Ishikawa (cell line): ENCODE measurements around the gene HMBS.

Experiments
- CEBPB ChIP-seq: IDR thresholded peaks from 2 replicates; pipeline ENCODE4 v1.6.1; 2012
- CREB1 ChIP-seq: IDR thresholded peaks from 2 replicates; pipeline ENCODE4 v1.6.1; 2012; ENCODE audit warnings: low read depth
- EGR1 ChIP-seq: IDR thresholded peaks from 2 replicates; pipeline ENCODE4 v1.6.1; 2012
- EP300 ChIP-seq: IDR thresholded peaks from 2 replicates; pipeline ENCODE4 v1.6.1; 2012; ENCODE audit warnings: borderline replicate concordance
- FOXM1 ChIP-seq: IDR thresholded peaks from 2 replicates; pipeline ENCODE4 v1.6.1; 2012; ENCODE audit warnings: low read depth, borderline replicate concordance
- NFIC ChIP-seq: IDR thresholded peaks from 2 replicates; pipeline ENCODE4 v1.6.1; 2012
- RAD21 ChIP-seq: IDR thresholded peaks from 2 replicates; pipeline ENCODE4 v1.6.1; 2012; ENCODE audit warnings: low read depth
- TAF1 ChIP-seq: IDR thresholded peaks from 2 replicates; pipeline ENCODE4 v1.6.1; 2012; ENCODE audit warnings: low read depth, mild to moderate bottlenecking
- TCF12 ChIP-seq: IDR thresholded peaks from 2 replicates; pipeline ENCODE4 v1.6.1; 2012; ENCODE audit warnings: low read depth
- TEAD4 ChIP-seq: IDR thresholded peaks from 2 replicates; pipeline ENCODE4 v1.6.1; 2012
- YY1 ChIP-seq: IDR thresholded peaks from 2 replicates; pipeline ENCODE4 v1.6.1; 2012; ENCODE audit warnings: low read depth
- ZBTB7A ChIP-seq: IDR thresholded peaks from 2 replicates; pipeline ENCODE4 v1.6.1; 2012; ENCODE audit warnings: low read depth
- TF ChIP-seq, protein P1 (sequence below): IDR thresholded peaks from 2 replicates; pipeline ENCODE4 v1.6.1; 2012
- TF ChIP-seq, protein P2 (sequence below): IDR thresholded peaks from 2 replicates; pipeline ENCODE4 v1.6.1; 2012; ENCODE audit warnings: low read depth, mild to moderate bottlenecking
- TF ChIP-seq, protein P3 (sequence below): IDR thresholded peaks from 2 replicates; pipeline ENCODE4 v1.6.1; 2012

Gene HMBS

DNA sequence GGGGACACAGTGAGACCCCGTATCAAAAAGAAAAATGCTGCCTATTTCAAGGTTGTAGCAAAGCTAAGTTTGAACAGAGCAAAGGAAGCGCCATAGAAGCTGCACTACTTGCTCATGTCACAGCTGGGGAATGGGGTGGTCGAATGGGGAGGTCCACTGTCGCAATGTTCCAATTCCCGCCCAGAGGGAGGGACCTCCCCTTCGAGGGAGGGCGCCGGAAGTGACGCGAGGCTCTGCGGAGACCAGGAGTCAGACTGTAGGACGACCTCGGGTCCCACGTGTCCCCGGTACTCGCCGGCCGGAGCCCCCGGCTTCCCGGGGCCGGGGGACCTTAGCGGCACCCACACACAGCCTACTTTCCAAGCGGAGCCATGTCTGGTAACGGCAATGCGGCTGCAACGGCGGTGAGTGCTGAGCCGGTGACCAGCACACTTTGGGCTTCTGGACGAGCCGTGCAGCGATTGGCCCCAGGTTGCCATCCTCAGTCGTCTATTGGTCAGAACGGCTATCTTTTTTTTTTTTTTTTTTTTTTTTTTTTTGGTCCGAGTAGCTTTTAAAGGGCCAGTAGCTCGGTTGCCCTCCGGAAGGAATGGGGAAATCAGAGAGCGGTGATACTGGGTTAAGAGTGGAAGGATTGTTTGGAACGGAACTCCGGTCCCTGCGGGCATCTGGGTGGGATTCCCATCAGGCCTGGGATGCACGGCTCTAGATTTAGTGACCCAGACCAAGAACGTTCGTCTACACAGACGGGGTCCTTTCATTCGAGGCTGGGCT lies at the start of gene HMBS:
Gene HMBS, plus strand, starts transcription at position 219 of the 774 bp plus-strand sequence. Its CDS starts 153 bp downstream, at position 372.
- TF ChIP-seq TAF1 (peak; percentile 74), CEBPB (peak; percentile 90), TCF12 (peak; percentile 64; the same call in 1 of the 2 replicates), CREB1 (peak; percentile 82), TEAD4 (0 out of 2 replicates have a peak, but pooled peaks have one; percentile 36), YY1 (no peak; the same call in 1 of the 2 replicates)
- TF ChIP-seq, protein P1, sequence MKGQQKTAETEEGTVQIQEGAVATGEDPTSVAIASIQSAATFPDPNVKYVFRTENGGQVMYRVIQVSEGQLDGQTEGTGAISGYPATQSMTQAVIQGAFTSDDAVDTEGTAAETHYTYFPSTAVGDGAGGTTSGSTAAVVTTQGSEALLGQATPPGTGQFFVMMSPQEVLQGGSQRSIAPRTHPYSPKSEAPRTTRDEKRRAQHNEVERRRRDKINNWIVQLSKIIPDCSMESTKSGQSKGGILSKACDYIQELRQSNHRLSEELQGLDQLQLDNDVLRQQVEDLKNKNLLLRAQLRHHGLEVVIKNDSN, result peak; percentile 70
- TF ChIP-seq, protein P2, sequence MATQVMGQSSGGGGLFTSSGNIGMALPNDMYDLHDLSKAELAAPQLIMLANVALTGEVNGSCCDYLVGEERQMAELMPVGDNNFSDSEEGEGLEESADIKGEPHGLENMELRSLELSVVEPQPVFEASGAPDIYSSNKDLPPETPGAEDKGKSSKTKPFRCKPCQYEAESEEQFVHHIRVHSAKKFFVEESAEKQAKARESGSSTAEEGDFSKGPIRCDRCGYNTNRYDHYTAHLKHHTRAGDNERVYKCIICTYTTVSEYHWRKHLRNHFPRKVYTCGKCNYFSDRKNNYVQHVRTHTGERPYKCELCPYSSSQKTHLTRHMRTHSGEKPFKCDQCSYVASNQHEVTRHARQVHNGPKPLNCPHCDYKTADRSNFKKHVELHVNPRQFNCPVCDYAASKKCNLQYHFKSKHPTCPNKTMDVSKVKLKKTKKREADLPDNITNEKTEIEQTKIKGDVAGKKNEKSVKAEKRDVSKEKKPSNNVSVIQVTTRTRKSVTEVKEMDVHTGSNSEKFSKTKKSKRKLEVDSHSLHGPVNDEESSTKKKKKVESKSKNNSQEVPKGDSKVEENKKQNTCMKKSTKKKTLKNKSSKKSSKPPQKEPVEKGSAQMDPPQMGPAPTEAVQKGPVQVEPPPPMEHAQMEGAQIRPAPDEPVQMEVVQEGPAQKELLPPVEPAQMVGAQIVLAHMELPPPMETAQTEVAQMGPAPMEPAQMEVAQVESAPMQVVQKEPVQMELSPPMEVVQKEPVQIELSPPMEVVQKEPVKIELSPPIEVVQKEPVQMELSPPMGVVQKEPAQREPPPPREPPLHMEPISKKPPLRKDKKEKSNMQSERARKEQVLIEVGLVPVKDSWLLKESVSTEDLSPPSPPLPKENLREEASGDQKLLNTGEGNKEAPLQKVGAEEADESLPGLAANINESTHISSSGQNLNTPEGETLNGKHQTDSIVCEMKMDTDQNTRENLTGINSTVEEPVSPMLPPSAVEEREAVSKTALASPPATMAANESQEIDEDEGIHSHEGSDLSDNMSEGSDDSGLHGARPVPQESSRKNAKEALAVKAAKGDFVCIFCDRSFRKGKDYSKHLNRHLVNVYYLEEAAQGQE, result no peak
- TF ChIP-seq, protein P3, sequence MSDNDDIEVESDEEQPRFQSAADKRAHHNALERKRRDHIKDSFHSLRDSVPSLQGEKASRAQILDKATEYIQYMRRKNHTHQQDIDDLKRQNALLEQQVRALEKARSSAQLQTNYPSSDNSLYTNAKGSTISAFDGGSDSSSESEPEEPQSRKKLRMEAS, result peak; percentile 92

DNA sequence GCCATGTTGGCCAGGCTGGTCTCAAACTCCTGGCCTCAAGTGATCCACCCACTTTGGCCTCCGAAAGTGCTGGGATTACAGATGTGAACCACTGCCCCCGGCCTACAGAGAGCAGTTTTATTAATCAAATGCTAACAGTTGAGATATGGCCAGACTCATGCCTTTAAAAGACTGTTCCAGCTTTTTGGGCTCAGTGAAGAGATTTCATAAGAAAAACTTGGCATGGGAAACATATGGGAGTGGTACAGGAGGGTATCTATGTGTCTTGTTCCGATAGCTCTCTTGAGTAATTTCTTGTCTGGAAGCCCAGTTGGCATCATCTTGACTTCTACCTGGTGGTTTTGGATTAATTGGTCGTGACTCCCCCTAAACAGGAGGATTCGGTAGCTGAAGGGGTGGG lies 45.8 kb upstream of the HMBS start:
- TF ChIP-seq YY1, result no peak

DNA sequence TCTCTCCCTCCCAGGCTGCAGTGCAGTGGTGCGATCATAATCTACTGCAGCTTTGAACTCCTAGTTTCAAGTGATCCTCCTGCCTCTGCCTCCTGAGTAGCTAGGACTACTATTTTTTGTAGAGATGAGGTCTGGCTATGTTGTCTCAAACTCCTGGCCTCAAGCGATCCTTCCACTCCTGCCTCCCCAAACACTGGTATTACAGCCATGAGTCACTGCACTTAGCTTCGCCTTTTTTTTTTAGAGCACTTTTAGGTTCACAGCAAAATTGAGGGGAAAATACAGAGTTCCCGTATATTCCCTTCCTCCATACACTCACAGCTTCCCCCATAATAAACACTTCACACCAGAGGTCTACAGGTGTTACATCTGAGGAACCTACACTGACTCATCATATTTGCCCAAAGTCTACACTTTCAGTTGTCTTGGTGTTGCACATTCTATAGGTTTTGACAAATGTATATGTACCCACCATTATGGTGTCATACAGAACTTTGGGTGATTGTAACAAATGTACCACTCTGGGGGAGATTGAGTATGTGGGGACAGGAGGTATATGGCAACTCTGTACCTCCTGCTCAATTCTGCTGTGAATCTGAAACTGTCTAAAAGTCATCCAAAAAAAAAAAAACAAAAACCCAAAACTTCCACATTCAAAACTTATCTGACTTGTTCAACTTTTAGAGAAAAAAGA lies 42.7 kb upstream of the HMBS start:
- TF ChIP-seq, protein P1, result no peak
- TF ChIP-seq RAD21 (no peak), CREB1 (no peak), TAF1 (no peak), EGR1 (no peak)

DNA sequence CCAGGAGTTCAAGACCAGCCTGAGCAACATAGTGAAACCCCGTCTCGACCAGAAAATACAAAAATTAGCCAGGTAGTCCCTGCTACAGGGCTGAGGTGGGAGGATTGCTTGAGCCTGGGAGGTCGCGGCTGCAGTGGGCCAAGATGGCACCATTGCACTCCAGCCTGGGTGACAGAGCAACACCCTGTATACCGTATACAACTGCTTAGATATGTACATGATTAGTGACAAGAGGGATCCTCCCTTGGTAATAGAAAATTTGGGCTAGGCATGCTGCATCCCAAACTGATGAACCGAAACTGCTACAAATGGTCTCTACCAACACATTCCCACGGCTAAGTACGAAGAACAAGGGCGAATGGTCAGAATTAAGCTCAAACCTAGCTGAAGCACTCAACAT lies 41.8 kb upstream of the HMBS start:
- TF ChIP-seq TAF1 (no peak), TEAD4 (no peak), CREB1 (no peak), RAD21 (no peak), YY1 (no peak), CEBPB (no peak), ZBTB7A (no peak), NFIC (no peak), TCF12 (no peak), FOXM1 (no peak)
- TF ChIP-seq, protein P2, result no peak

DNA sequence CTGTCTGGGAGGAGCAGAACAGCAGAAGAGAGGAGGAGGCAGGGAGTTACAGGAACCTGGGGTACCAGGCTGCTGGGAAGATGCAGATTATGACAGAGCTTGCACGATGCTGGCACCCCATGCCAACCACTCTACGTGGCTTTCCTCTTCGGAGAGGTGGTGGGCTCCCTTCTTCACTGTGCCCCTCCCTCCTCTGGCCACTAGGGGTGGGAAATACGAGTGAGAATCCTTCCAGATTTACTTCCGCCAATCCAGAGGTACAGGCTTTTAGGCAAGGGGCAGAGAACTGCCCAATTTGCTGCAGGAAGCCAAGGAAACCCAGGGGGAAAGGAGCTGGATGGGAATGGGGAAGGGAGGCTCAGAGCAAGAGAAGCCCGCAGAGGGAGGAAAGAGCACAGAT lies 40.0 kb upstream of the HMBS start:
- no peak for TF ChIP-seq ZBTB7A
- TF ChIP-seq RAD21, result no peak
- TF ChIP-seq, protein P1, result no peak
- no peak for TF ChIP-seq FOXM1
- TF ChIP-seq CEBPB, result no peak
- TF ChIP-seq YY1, result no peak
- TF ChIP-seq, protein P2, result no peak
- TF ChIP-seq CREB1, result no peak
- no peak for TF ChIP-seq EP300
- TF ChIP-seq, protein P3, result no peak
- TF ChIP-seq NFIC, result no peak
